NCI-H2227 treated with DMSO at 0.1 percent for 48 hours (cell line): Measurements from ENCODE around the gene ZBTB24.
"Not testable (repeated sequence)": the region's sequence is repeated elsewhere in the genome, so short reads cannot be mapped to it uniquely, and the experiment has no call there.

ENCODE experiments used
- DNase-seq: peaks from one replicate; lab custom pipeline; 2025; lab: John Stamatoyannopoulos, UW

ZBTB24 gene

GRCh38 chr6:109469591-109470189 lies 13.3 kb downstream of the ZBTB24 start:
- no peak for DNase-seq

- no peak for DNase-seq
Observed at GRCh38 chr6:109467696-109468095, 15.3 kb downstream of the ZBTB24 start.

GRCh38 chr6:109466212-109466923 lies 16.7 kb downstream of the ZBTB24 start:
- DNase-seq = no peak

- DNase-seq = peak; percentile 53
Observed at GRCh38 chr6:109465772-109466171, 17.2 kb downstream of the ZBTB24 start.

- DNase-seq = no peak
Observed at GRCh38 chr6:109461733-109462526, 21.1 kb downstream of the ZBTB24 start.

GRCh38 chr6:109461205-109461604 lies 21.8 kb downstream of the ZBTB24 start:
- DNase-seq = not testable (repeated sequence)

GRCh38 chr6:109460161-109460829 lies 22.7 kb downstream of the ZBTB24 start:
- DNase-seq = no peak

GRCh38 chr6:109458774-109459531 lies 24.1 kb downstream of the ZBTB24 start:
- no peak for DNase-seq

GRCh38 chr6:109457562-109457996 lies 25.4 kb downstream of the ZBTB24 start:
- DNase-seq = no peak

- no peak for DNase-seq
Observed at GRCh38 chr6:109456710-109457561, 26.1 kb downstream of the ZBTB24 start.

- DNase-seq = no peak
Observed at GRCh38 chr6:109456111-109456583, 26.9 kb downstream of the ZBTB24 start.

GRCh38 chr6:109455437-109456110 lies 27.4 kb downstream of the ZBTB24 start, which contains the start of gene MICAL1:
MICAL1 (minus strand) TSS chr6:109455772; CDS start chr6:109454196, 1,576 bp downstream.
- peak; percentile 26 for DNase-seq

- no peak for DNase-seq
Observed at GRCh38 chr6:109454496-109455436, 28.3 kb downstream of the ZBTB24 start.

GRCh38 chr6:109453594-109454495 lies 29.2 kb downstream of the ZBTB24 start:
- no peak for DNase-seq

- no peak for DNase-seq
Observed at GRCh38 chr6:109453156-109453555, 29.9 kb downstream of the ZBTB24 start.

GRCh38 chr6:109452181-109452580 lies 30.8 kb downstream of the ZBTB24 start:
- no peak for DNase-seq

- no peak for DNase-seq
Observed at GRCh38 chr6:109451376-109451775, 31.6 kb downstream of the ZBTB24 start.

- DNase-seq = no peak
Observed at GRCh38 chr6:109450801-109451200, 32.2 kb downstream of the ZBTB24 start.
